HCT116 (cell line): ENCODE data around the gene MEN1. TPM values are rescaled to one million over a fixed set of nuclear protein-coding genes. Genes with fewer than 3 reads are reported as not detected.

ENCODE experiments used
- ATAC-seq: fragments of 200-7000 bp; cut with Tn5 transposase; 2 replicates; pipeline ENCODE4 v1.9.1; 2020; ENCODE audit warnings: mild to moderate bottlenecking, moderate library complexity
- BruUV-seq: library from RNA; stranded (reverse); fragments of 400-500 nt; replicated peaks from 2 replicates; lab custom pipeline; 2021; lab: Mats Ljungman, UMichigan
- CTCF ChIA-PET: fragments of 300-600 bp; sonication (Branson Sonifier 250); formaldehyde crosslinking; loops from one replicate; lab custom pipeline; 2021; ENCODE audit warnings: antibody characterized with exemption; lab: Charles Lee
- POLR2A ChIA-PET: fragments of 300-600, 350-600 bp; sonication (Branson Sonifier 250); formaldehyde crosslinking; loops from one replicate; lab custom pipeline; 2021; ENCODE audit warnings: antibody characterized with exemption; lab: Charles Lee
- RAD21 ChIA-PET, 2 experiments: fragments of 300-600 bp; sonication (Branson Sonifier 250); formaldehyde crosslinking; loops; one replicate each; lab custom pipeline; 2023; ENCODE audit warnings: low total read pairs in 2 of 2; ENCODE audit not compliant: uncharacterized antibody in 2 of 2, unreplicated experiment in 2 of 2, low non-redundant PET in 1 of 2; lab: Charles Lee
- DNase-seq: peaks from one replicate; pipeline ENCODE4 v3.0.0-alpha.2; 2010; ENCODE audit warnings: low read depth, low spot score
- H2AFZ ChIP-seq: fragments of 200-600 bp; shearing (Covaris generic), sonication (generic); 2 replicates; pipeline ENCODE4 v1.6.1; 2017; ENCODE audit warnings: low read depth, mixed run types, mixed read lengths, antibody characterized with exemption, low read length; ENCODE audit not compliant: poor library complexity, severe bottlenecking
- H3K27ac ChIP-seq: 2 replicates; pipeline ENCODE4 v1.5.1; 2012; ENCODE audit warnings: low read depth, low read length
- H3K27me3 ChIP-seq: fragments of 200-600 bp; sonication (generic); 2 replicates; pipeline ENCODE4 v1.6.1; 2016; ENCODE audit warnings: mixed run types, low read length, mixed read lengths; ENCODE audit not compliant: insufficient read depth
- H3K36me3 ChIP-seq, 2 experiments: fragments of 200-500 bp in 1 of 2; fragments of 200-600 bp in 1 of 2; sonication (Bioruptor generic) in 1 of 2; sonication (generic) in 1 of 2; 2 replicates each; pipeline versions ENCODE4 v1.5.1 to v1.6.1; 2014 to 2016; ENCODE audit warnings: low read length in 2 of 2, inconsistent platforms in 1 of 2, mixed read lengths in 1 of 2, mixed run types in 1 of 2; ENCODE audit not compliant: insufficient read depth in 2 of 2, control insufficient read depth in 1 of 2
- H3K4me1 ChIP-seq, 2 experiments: fragments of 200-600 bp in 1 of 2; sonication (generic) in 1 of 2; 2 replicates each; pipeline versions ENCODE4 v1.5.1 to v1.6.1; 2012 to 2017; ENCODE audit warnings: low read length in 2 of 2, inconsistent platforms in 1 of 2, mild to moderate bottlenecking in 1 of 2, mixed read lengths in 1 of 2, mixed run types in 1 of 2, moderate library complexity in 1 of 2; ENCODE audit not compliant: insufficient read depth in 2 of 2, control insufficient read depth in 1 of 2
- H3K4me2 ChIP-seq: fragments of 200-600 bp; sonication (generic); 2 replicates; pipeline ENCODE4 v1.6.1; 2017; ENCODE audit warnings: mixed run types, low read length, mixed read lengths
- H3K4me3 ChIP-seq, 2 experiments: fragments of 200-600 bp in 1 of 2; sonication (generic) in 1 of 2; replicated peaks in 1 of 2; 2 replicates each; pipeline ENCODE4 v1.5.1; 2011 to 2016; ENCODE audit warnings: low read length in 2 of 2, control low read depth in 1 of 2, low read depth in 1 of 2, mild to moderate bottlenecking in 1 of 2, mixed read lengths in 1 of 2, mixed run types in 1 of 2
- H3K79me2 ChIP-seq: fragments of 200-600 bp; sonication (generic); 2 replicates; pipeline ENCODE4 v1.6.1; 2017; ENCODE audit warnings: mild to moderate bottlenecking, mixed run types, low read length, moderate library complexity, mixed read lengths; ENCODE audit not compliant: insufficient read depth
- H3K9ac ChIP-seq: fragments of 200-600 bp; sonication (generic); 2 replicates; pipeline ENCODE4 v1.6.1; 2016; ENCODE audit warnings: low read length, mixed read lengths
- H3K9me2 ChIP-seq: fragments of 200-600 bp; sonication (generic), shearing (Covaris generic); 2 replicates; pipeline ENCODE4 v1.6.1; 2017; ENCODE audit warnings: mixed run types, mild to moderate bottlenecking, moderate library complexity; ENCODE audit not compliant: insufficient read depth
- H3K9me3 ChIP-seq, 2 experiments: fragments of 200-500 bp in 1 of 2; fragments of 200-600 bp in 1 of 2; sonication (Bioruptor generic) in 1 of 2; sonication (generic) in 1 of 2; 2 replicates each; pipeline ENCODE4 v1.6.1; 2014 to 2017; ENCODE audit warnings: low read length in 2 of 2, mixed read lengths in 2 of 2, inconsistent platforms in 1 of 2, low read depth in 1 of 2, mild to moderate bottlenecking in 1 of 2, mixed run types in 1 of 2, moderate library complexity in 1 of 2; ENCODE audit not compliant: control insufficient read depth in 1 of 2, insufficient read depth in 1 of 2
- H4K20me1 ChIP-seq: fragments of 200-600 bp; sonication (generic), shearing (Covaris generic); 2 replicates; pipeline ENCODE4 v1.6.1; 2017; ENCODE audit warnings: mixed run types, mild to moderate bottlenecking, moderate library complexity; ENCODE audit not compliant: insufficient read depth
- CEBPB ChIP-seq: IDR thresholded peaks from 2 replicates; pipeline ENCODE4 v1.6.1; 2012; ENCODE audit warnings: low read depth
- EGR1 ChIP-seq: IDR thresholded peaks from 2 replicates; pipeline ENCODE4 v1.6.1; 2012; ENCODE audit warnings: low read depth
- EZH2 ChIP-seq: fragments of 200-600 bp; sonication (generic); IDR thresholded peaks from 2 replicates; pipeline ENCODE4 v1.6.1; 2017; ENCODE audit warnings: antibody characterized with exemption, mixed run types
- EZH2phosphoT487 ChIP-seq: fragments of 200-600 bp; IDR thresholded peaks from 2 replicates; pipeline ENCODE4 v1.6.1; 2018; ENCODE audit warnings: antibody characterized with exemption, borderline replicate concordance
- POLR2A ChIP-seq: IDR thresholded peaks from 2 replicates; pipeline ENCODE4 v1.7.0; 2011; ENCODE audit warnings: borderline replicate concordance; ENCODE audit not compliant: insufficient read depth, insufficient read length; ENCODE audit errors: extremely low read depth
- POLR2AphosphoS5 ChIP-seq: IDR thresholded peaks from 2 replicates; pipeline ENCODE4 v1.6.1; 2011; ENCODE audit warnings: mild to moderate bottlenecking, low read depth, low read length, moderate library complexity
- RAD21 ChIP-seq: IDR thresholded peaks from 2 replicates; pipeline ENCODE4 v1.6.1; 2012; ENCODE audit warnings: low read depth, mild to moderate bottlenecking
- SIN3A ChIP-seq: IDR thresholded peaks from 2 replicates; pipeline ENCODE4 v1.6.1; 2012; ENCODE audit warnings: low read depth
- SRF ChIP-seq: IDR thresholded peaks from 2 replicates; pipeline ENCODE4 v1.6.1; 2012; ENCODE audit warnings: low read depth
- TCF7L2 ChIP-seq: IDR thresholded peaks from 2 replicates; pipeline ENCODE4 v1.7.0; 2011; ENCODE audit warnings: borderline replicate concordance, inconsistent platforms; ENCODE audit not compliant: insufficient read depth, insufficient read length; ENCODE audit errors: extremely low read depth
- YY1 ChIP-seq: IDR thresholded peaks from 2 replicates; pipeline ENCODE4 v1.6.1; 2011; ENCODE audit warnings: low read length, low read depth, moderate library complexity, mild to moderate bottlenecking; ENCODE audit not compliant: insufficient replicate concordance; ENCODE audit errors: extremely low read depth
- ZFX ChIP-seq: fragments of 450-650 bp; IDR thresholded peaks from 2 replicates; pipeline ENCODE4 v1.6.1; 2017
- ZNF274 ChIP-seq: fragments of 200-500 bp; sonication (Bioruptor generic); IDR thresholded peaks from 2 replicates; pipeline ENCODE4 v1.6.1; 2014; ENCODE audit warnings: mild to moderate bottlenecking, low read depth, low read length, inconsistent platforms
- intact Hi-C: fragments of 100-400 bp; cut with micrococcal nuclease; formaldehyde crosslinking; loops from 2 replicates; pipeline ENCODE4 v1.10.0; 2022
- total RNA-seq: library from RNA; stranded (reverse); gene quantifications from one replicate; pipeline ENCODE4 v1.2.1, GENCODE V29; 2021; ENCODE audit not compliant: unreplicated experiment
- TF ChIP-seq, protein P1 (sequence below): IDR thresholded peaks from 2 replicates; pipeline ENCODE4 v1.6.1; 2011; ENCODE audit warnings: mild to moderate bottlenecking, low read length, moderate library complexity; ENCODE audit not compliant: insufficient replicate concordance; ENCODE audit errors: extremely low read depth
- TF ChIP-seq, protein P2 (sequence below), 3 experiments: fragments of 200-600 bp in 1 of 3; sonication (generic) in 1 of 3; IDR thresholded peaks in 2 of 3; conservative IDR thresholded peaks in 1 of 3; 2 replicates each; pipeline ENCODE4 v1.5.1; 2012 to 2017; ENCODE audit warnings: low read depth in 2 of 3, low read length in 2 of 3, antibody characterized with exemption in 1 of 3, borderline replicate concordance in 1 of 3, control low read depth in 1 of 3, mild to moderate bottlenecking in 1 of 3, mixed read lengths in 1 of 3, mixed run types in 1 of 3, moderate library complexity in 1 of 3; ENCODE audit not compliant: insufficient read depth in 1 of 3
- TF ChIP-seq, protein P3 (sequence below): IDR thresholded peaks from 2 replicates; pipeline ENCODE4 v1.6.1; 2012; ENCODE audit warnings: low read depth

The MEN1 gene
- total RNA-seq, 1 experiment from 2014 or later, result 62.1 TPM

- Histone ChIP-seq H3K4me3 (no peak overlapping the region), H3K4me2 (no peak overlapping the region), H3K36me3 (peaks cover 11 to 15% of the 10 kb centered on the region in 2 experiments; a peak in 3 of 4 replicates), H3K27ac (no peak overlapping the region), H3K9me3 (no peaks in the 10 kb centered on the region), H2AFZ (no peak overlapping the region), H3K4me1 (peaks cover 27 to 31% of the 10 kb centered on the region in 2 experiments), H3K79me2 (peaks cover 13% of the 10 kb centered on the region), H3K9ac (no peak overlapping the region), H3K9me2 (no peaks in the 10 kb centered on the region), H3K27me3 (no peaks in the 10 kb centered on the region), H4K20me1 (no peaks in the 10 kb centered on the region)
- DNase-seq (no peak), ATAC-seq (no peak)
- no TSS peak for BruUV-seq
- RAD21 ChIA-PET, result no interaction called here
- CTCF ChIA-PET, result no interaction called here
- TF ChIP-seq, protein P1, sequence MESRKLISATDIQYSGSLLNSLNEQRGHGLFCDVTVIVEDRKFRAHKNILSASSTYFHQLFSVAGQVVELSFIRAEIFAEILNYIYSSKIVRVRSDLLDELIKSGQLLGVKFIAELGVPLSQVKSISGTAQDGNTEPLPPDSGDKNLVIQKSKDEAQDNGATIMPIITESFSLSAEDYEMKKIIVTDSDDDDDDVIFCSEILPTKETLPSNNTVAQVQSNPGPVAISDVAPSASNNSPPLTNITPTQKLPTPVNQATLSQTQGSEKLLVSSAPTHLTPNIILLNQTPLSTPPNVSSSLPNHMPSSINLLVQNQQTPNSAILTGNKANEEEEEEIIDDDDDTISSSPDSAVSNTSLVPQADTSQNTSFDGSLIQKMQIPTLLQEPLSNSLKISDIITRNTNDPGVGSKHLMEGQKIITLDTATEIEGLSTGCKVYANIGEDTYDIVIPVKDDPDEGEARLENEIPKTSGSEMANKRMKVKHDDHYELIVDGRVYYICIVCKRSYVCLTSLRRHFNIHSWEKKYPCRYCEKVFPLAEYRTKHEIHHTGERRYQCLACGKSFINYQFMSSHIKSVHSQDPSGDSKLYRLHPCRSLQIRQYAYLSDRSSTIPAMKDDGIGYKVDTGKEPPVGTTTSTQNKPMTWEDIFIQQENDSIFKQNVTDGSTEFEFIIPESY, result no peak
- TF ChIP-seq SRF, result no peak
- no peak for TF ChIP-seq CEBPB
- no peak for TF ChIP-seq POLR2A
- TF ChIP-seq ZFX, result no peak
- TF ChIP-seq, protein P2, sequence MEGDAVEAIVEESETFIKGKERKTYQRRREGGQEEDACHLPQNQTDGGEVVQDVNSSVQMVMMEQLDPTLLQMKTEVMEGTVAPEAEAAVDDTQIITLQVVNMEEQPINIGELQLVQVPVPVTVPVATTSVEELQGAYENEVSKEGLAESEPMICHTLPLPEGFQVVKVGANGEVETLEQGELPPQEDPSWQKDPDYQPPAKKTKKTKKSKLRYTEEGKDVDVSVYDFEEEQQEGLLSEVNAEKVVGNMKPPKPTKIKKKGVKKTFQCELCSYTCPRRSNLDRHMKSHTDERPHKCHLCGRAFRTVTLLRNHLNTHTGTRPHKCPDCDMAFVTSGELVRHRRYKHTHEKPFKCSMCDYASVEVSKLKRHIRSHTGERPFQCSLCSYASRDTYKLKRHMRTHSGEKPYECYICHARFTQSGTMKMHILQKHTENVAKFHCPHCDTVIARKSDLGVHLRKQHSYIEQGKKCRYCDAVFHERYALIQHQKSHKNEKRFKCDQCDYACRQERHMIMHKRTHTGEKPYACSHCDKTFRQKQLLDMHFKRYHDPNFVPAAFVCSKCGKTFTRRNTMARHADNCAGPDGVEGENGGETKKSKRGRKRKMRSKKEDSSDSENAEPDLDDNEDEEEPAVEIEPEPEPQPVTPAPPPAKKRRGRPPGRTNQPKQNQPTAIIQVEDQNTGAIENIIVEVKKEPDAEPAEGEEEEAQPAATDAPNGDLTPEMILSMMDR (IDR thresholded peaks at IDR 0.05 in 2 of 3, conservative IDR thresholded peaks at IDR 0.05 in 1 of 3; ENCODE audit: borderline replicate concordance in 1 of 3, insufficient read depth in 1 of 3, low read depth in 2 of 3, low read length in 2 of 3), result no peak
- TF ChIP-seq EGR1, result no peak
- no peak for TF ChIP-seq ZNF274
- no peak for TF ChIP-seq YY1
- no peak for TF ChIP-seq RAD21
- no peak for TF ChIP-seq EZH2phosphoT487
- TF ChIP-seq POLR2AphosphoS5, result no peak
- no peak for TF ChIP-seq TCF7L2
- TF ChIP-seq EZH2, result no peak
- TF ChIP-seq, protein P3, sequence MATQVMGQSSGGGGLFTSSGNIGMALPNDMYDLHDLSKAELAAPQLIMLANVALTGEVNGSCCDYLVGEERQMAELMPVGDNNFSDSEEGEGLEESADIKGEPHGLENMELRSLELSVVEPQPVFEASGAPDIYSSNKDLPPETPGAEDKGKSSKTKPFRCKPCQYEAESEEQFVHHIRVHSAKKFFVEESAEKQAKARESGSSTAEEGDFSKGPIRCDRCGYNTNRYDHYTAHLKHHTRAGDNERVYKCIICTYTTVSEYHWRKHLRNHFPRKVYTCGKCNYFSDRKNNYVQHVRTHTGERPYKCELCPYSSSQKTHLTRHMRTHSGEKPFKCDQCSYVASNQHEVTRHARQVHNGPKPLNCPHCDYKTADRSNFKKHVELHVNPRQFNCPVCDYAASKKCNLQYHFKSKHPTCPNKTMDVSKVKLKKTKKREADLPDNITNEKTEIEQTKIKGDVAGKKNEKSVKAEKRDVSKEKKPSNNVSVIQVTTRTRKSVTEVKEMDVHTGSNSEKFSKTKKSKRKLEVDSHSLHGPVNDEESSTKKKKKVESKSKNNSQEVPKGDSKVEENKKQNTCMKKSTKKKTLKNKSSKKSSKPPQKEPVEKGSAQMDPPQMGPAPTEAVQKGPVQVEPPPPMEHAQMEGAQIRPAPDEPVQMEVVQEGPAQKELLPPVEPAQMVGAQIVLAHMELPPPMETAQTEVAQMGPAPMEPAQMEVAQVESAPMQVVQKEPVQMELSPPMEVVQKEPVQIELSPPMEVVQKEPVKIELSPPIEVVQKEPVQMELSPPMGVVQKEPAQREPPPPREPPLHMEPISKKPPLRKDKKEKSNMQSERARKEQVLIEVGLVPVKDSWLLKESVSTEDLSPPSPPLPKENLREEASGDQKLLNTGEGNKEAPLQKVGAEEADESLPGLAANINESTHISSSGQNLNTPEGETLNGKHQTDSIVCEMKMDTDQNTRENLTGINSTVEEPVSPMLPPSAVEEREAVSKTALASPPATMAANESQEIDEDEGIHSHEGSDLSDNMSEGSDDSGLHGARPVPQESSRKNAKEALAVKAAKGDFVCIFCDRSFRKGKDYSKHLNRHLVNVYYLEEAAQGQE, result no peak
- no peak for TF ChIP-seq SIN3A
- POLR2A ChIA-PET, result no interaction called here
- intact Hi-C loops, result no loop called here
Observed at GRCh38 chr11:64837887-64838351, 27.6 kb upstream of the MEN1 start.
